Activated CD4-positive, alpha-beta T cell treated with anti-CD3 and anti-CD28 coated beads, Interleukin-2, amount 50 U/mL, for 24 hours (primary cell): Measurements from ENCODE around the gene PPIP5K1.
"Not testable (repeated sequence)": the region's sequence is repeated elsewhere in the genome, so short reads cannot be mapped to it uniquely, and the experiment has no call there.

Experiments used
- DNase-seq, 2 donors: peaks; one replicate each; pipeline ENCODE4 v3.0.0-alpha.2; 2020; ENCODE audit warnings: low read depth in 1 of 2, low spot score in 1 of 2

The PPIP5K1 gene

DNA sequence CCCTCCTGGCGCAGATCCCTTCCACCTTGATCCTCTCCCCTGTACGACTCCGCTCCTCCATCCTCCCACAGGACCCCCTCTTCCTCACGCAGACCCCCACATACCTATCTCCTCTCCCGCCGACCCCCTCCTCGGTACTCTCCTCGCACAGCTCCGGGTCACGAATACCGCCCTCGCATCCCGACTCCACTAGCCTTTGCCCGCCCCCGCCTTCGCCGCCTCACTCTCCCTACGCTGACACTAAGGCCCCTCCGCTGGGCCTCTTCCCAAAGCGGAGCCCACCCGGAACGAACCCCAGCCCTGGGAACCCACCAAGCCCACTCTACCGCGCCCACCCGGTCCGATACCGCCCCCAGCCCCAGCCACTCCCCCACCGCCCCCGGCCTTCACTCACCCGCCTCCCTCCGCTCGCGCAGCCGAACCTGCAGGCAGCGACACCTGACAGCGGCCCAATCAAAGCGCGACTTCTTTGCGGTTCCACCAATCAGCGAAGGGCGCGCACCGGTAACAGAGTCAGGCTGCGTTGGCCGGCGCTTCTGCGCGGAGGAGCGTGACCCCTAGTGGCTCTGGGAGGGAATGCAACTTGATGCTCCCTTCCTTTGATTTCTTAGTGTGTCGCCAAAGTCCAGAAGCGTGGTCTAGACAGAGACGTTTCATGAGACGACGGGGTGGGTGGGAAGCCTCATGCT, at the start of gene PPIP5K1:
Gene PPIP5K1, minus strand, starts transcription at position 431 of the 689 bp plus-strand sequence. CDS start 5,704 bp downstream, outside the sequence.
- DNase-seq = not testable (repeated sequence)

DNA sequence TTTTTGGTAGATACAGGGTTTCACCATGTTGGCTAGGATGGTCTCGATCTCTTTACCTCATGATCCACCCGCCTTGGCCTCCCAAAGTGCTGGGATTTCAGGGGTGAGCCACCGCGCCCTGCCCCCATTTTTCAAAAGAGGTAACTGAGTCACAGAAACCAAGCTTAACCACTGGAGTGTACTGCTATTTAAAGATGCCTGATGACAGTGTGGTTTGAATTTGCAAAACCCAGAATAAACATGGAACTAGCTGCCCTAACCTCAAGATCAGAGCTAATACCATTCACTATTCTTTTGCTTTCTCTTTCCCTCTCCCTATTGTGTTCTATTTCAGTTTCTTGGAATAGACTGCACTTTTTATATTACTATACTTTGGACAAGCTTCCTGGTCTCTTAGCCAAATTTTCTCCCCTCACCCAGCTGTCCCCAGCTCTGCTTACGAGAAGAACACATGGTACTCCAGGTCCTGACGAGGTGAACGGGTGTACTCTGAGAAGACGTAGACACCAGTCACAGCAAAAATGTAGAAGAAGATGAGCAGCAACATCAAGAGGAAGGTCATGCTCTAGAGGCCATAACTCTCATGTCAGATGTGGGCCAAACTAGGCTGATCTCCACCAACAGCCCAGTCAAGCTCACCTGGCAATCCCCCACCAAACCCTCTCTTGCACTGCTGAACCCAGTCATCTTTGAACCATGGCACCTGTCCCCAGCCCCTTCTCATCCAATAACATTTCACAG, 48.6 kb upstream of the PPIP5K1 start:
- not testable (repeated sequence) for DNase-seq

DNA sequence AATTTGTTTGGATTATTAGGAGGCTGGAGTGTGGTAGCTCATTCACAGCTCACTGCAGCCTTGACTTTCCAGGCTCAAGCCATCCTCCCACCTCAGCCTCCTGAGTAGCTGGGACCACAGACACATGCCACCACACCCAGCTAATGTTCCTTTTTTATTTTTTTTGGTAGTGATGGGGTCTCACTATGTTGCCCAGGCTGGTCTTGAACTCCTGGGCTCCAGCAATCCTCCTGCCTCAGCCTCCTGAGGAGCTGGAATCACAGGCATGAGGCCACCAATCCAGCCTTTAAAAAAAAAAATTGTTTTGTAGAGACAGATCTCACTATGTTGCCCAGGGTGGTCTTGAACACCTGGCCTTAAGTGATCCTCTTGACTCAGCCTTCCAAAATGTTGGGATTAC, 36.9 kb upstream of the PPIP5K1 start:
- DNase-seq = not testable (repeated sequence)

DNA sequence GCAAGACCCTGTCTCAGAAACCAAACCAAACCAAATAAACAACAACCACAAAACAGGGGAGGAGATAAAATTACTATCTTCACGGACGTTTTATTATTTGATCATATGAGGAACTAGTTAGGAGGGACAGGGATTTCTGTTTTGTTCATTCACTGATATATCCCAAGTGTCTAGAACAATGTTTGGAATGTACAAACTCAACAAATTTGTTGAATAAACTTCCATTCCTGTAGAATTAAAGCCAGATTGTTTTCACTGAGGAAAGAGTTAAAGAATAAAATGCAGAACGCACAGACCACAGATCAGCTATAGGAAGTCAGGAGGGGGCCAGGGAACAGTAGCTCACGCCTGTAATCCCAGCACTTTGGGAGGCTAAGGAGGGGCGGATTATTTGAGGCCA, 35.1 kb upstream of the PPIP5K1 start:
- DNase-seq = no peak

DNA sequence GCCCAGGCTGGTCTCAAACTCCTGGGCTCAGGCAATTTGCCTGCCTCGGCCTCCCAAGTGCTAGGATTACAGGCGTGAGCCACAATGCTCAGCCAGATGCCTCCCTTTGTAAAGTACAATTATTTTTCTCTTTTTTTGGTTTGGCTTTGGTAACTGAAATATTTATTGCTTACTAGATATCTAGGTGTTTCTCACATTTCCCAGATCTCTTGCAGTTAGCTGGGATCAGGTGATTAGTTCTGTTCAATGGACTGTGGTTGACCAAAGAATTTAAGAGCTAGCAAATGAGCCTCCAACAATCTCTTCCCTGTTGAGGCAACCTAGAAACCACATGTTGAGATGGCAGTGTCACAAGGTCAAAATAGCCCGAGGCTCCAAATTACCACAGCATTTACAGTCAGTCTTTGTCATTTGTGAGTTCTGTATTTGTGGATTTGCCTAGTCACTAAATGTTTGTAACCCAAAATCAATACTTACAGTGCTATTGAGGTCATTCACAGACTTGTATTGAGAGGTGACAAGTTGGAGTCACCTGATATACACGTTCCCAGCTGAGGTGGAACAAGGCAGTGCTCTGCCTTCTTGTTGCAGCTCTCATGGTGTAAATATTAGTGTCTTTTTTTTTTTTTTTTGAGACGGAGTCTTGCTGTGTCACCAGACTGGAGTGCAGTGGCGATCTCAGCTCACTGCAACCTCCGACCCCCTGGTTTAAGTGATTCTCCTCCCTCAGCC, 32.2 kb upstream of the PPIP5K1 start:
- DNase-seq = not testable (repeated sequence)

DNA sequence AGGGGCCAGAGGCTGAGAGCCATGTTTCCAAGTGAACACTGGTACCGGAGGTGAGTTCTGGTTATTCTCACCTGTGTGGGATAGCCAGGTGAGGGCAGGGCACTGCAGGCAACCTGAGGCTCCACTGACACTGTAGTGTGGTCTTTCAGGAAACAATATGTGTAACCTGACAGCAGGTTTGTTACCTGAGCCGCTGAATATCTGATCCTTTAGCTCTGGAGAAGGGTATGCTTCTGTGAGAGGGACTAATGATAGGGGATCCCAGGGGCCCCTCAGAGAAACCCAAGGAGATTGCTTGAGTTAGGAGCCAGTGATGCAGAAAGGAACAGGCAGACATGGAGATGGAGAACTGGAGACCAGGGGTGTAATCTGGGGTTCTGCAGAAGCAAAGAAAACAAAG, 28.7 kb upstream of the PPIP5K1 start, which contains the start of gene STRC:
Gene STRC, minus strand, starts transcription at position 101 of the 400 bp plus-strand sequence. Its CDS starts 78 bp downstream, at position 23.
- DNase-seq = not testable (repeated sequence)

DNA sequence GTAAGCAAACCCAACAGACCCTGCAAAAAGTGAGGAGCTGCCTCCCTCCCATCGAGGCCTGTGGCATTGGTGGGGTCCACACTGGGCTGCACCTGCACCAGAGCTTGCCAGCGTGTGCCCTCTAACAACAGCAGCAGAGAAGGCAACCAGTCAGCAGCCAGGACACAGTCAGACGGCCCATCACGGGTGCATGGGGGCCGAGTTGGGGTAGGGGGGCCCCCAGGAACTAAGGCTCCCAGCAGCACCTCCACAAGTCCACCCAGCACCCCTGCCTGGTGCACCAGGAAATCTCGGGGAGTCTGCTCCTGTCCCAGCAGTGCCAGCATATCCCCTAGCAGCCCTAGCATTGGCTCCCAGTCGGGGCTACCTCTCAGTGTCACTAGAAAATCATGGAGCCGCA, 27.7 kb upstream of the PPIP5K1 start:
- DNase-seq = not testable (repeated sequence)

DNA sequence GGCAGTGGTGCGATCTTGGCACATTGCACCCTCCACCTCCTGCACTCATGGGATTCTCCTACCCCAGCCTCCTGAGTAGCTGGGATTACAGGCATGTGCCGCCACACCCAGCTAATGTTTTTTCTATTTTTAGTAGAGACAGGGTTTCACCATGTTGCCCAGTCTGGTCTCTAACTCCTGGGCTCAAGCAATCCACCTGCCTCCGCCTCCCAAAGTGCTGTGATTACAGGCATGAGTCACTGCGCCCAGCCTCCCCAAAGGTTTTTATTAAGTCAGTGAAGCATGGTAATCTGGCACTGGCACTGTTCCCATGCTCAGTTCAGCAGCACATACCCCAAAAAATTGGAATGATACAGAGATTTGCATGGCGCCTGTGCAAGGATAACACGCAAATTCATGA, 12.2 kb upstream of the PPIP5K1 start:
- DNase-seq = not testable (repeated sequence)

DNA sequence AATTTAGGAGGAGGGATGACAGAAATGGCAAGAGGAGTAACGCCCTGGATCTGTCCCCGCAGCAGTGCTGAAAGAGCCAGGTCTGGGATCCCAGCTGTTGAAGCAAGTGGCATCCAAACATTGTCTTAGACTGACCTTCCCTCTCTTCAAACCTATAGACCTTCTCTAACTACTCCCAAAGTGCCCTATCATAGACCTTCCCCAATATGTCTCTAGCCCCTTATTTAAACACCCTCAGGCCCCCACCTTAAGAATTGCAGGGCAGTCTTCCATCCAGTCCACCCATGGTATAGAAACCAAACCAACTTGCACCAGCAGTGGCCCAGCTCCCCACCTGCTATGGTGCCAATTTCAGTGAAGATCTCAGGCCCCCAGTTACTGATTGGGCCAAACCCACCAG, 10.2 kb upstream of the PPIP5K1 start:
- not testable (repeated sequence) for DNase-seq

DNA sequence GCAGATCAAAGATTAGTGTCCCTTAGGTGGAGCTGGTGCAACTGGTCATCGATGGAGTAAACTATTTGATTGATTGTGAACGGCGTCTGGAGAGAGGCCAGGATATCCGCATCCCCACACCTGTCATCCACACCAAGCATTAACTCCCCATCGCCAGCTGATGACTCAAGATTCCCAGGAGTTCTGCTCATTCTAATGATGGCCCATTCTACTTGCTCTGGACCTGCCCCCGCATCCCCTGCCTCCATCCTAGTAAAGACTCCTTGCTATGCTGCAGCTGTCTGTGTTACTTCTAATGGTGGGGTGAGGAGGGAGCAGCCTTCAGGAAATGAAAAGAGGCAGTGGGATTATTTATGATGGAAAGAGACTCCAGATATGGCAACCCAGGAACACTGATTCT, 9.1 kb upstream of the PPIP5K1 start:
- DNase-seq = not testable (repeated sequence)

DNA sequence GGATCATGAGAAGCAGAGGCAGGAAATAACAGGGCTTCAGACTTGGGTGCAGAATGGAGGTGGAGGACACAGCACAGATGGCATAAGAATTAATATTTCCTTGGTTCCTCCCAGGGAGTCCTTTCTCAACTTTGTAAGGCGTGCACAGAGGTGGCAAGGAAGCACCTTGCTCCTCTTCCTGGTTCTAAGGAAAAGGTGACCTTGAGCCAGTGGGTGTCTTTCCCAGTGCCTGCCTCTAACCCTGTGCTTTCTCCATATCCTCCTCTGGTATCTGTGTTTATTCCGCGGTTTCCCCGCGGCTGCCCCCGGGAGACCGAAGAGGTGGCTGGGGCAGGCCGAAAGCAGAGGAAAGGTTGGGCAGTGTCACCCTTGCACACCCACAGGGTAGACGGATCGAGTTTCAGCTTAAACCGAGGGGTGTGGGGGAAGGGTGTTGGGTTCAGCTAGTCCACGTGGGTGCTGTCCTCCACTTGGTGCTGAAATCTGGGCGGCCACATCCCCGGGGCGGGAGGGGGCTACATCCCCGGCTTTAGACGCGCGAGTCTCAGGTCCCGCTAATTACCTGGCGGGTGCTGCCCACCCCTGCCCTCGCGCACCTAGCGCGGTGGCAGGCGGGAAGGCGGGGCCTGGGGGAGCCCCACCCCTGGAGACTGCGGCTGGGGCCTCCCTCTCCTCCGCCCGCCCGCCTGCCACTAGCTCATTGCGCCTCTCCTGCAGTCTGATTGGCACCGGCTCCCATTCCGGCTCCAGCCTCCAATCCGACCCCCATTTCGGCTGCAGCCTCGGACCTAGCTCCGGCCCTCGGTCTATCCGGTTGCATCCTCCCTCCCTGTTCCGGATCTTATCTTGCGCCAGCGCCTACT, 3.6 kb upstream of the PPIP5K1 start, which contains the start of gene CKMT1B:
Gene CKMT1B, plus strand, starts transcription at position 700 of the 863 bp plus-strand sequence. CDS start 192 bp downstream, outside the sequence.
- not testable (repeated sequence) for DNase-seq

DNA sequence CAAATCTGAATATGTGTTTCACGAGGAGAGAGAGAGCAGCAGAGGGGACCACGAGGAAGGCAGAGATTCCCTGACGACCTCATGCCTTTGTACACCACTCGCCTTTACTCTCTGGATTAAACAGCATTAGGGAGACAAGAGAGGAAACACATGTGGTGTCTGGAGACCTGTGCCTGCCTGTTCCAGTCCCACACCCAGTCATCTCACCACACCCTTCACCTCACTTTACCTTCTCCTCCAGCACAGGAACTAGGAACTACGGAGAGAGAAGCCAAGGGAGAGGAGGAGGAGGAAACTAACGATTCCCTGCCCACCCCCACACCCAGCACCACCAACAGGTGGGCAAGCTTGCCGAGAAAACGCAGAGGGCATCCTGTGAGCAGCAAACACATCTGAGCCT, 2.8 kb upstream of the PPIP5K1 start:
- not testable (repeated sequence) for DNase-seq

DNA sequence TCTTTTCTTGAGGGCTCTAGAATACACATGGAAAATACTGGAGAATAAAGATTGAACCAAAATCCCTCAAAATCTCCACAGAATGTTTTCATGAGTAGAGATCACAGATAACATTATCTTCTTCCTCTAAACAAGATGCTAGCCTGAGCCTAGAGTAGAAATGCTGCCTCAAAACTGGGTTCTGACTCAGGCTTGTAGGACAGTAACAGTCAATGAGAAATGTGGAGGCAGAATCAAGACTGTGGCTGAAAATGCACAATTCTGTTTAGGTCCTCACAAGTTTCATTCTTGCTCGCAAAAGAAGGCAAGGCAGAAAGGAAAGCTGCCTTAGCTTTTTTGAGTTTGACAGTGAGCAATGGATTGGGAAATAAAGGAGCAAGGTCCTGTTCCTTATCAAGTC, 15.4 kb downstream of the PPIP5K1 start:
- DNase-seq = not testable (repeated sequence)

DNA sequence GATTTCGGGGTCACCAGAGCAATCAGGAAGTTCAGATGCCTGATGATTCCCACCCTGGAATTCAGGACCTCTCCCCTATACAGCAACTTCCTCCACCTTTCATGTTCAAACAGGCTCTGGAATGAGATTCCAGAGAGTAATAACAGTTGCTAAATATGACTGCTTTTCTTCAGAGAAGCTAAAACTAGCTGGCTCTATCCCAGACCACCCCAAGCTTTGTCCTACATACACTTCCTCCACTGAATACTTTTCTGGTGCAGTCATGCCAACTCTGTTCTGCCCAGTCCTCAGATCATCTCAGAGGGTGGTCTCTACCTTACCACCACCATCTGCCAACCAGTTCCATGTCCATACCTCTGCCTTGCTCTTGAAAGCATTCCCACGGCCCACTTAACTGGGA, 23.4 kb downstream of the PPIP5K1 start:
- not testable (repeated sequence) for DNase-seq

DNA sequence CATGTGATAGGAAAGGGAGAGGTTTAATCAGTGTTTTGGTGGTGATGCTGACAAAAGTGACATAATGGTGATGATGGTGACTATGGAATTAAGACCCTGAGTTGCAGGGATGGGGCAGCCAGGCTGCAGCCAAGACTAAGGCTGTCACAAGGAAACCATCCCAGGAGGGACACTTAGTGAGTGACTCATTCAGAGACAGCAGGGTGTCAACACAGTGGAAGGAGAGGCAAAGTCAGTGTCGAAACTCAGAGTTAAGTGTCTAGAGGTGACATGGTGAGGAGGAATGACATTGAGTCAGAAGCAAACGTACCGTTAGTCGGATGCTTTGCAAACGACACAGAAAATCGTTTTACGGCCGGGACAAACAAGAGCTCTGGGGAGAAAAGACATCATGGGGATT, 26.2 kb downstream of the PPIP5K1 start:
- not testable (repeated sequence) for DNase-seq

DNA sequence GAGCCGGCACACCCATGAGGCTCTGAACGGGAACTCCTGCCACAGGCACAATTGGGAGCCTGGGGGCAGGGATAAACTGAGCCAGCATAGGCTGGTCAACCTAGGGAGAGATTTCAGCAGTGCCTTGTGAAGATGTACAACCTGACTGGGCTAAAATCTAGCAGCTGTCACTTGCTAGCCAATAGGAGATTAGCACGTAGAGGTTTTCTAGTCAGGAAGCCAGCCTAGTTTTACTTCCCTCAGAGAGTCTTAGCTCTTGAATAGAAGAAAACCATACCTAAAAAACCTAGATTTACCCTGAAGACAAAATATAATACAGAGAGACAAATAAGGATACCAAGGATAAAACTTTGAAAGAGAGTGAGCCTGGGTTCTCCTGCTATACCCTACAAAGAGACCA, 27.3 kb downstream of the PPIP5K1 start:
- not testable (repeated sequence) for DNase-seq

DNA sequence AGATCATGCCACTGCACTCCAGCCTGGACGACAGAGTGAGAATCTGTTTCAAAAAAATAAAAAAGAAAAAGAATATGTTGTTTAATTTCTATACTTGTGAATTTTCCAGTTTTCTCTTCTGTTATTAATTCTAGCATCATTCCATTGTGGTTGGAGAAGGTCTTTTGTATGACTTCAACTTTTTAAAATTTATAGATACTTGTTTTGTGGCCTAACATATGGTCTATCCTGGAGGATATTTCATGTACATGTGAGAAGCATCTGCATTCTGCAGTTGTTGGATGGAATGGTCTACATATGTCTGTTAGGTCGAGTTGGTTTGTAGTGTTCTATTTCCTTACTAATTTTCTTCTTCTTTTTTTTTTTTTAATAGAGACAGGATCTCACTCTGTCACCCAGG, 37.0 kb downstream of the PPIP5K1 start:
- no peak for DNase-seq

DNA sequence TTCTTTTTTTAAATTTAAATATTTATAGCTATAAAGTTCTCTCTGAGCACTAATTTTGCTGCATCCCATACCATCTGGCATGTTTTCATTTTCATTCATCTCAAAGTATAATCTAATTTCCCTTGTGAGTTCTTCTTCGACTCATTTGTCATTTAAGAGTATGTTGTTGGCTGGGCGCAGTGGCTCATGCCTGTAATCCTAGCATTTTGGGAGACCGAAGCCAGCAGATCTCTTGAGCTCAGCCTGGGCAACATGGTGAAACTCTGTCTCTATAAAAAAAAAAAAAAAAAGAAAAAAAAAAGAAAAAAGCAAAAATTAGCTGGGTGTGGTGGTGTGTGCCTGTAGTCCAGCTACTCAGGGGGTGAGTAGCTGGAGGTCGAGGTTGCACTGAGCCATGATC, 37.8 kb downstream of the PPIP5K1 start:
- no peak for DNase-seq

DNA sequence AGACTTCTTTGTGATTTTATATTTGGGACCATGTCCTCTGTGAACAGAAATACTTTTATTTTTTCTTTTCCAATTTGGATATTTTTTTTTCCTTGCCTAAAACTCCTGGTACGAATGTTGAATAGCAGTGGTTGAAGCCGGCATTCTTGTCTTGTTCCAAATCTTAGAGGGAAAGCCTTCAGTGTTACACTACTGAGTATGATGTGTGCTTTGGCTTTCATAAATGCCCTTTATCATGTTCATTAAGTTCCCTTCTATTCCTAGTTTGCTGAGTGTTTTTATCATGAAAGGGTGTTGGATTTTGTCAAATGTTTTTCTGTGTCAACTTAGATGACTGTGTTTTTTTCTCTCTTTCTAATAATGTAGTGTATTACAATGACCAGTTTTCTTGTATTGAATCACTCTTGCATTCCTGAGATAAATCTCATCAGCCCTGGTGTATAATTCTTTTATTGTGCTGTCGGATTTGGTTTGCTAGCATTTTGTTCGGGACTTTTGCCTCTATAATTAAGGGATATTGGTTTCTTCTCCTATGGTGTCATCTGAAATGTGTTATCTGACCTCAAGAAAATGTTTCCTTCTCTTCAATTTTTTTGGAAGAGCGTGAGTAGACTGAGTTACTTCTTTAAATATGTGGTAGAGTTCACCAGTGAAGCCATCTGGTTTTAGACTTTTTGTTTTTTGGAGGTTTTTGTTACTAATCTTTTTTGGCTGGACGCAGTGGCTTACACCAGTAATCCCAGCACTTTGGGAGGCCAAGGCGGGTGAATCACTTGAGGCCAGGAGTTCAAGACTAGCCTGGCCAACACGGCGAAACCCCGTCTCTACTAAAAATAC, 39.3 kb downstream of the PPIP5K1 start:
- DNase-seq = no peak

DNA sequence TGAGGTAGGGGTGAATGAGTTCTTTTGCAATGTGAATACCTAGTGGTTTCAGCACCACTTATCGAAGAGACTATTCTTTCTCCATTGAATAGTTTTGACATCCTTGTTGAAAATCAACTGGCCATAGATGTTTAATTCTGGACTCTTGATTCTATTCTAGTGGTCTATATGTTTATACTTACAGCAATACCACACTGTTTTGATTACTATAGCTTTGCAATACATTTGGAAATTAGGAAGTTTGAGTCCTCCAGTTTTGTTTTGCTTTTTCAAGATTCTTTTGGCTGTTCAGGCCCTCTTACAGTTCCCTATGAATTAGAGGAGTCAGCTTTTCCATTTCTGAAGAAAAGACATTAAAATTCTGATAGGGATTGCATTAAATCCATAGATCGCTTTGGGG, 42.5 kb downstream of the PPIP5K1 start:
- DNase-seq = no peak
